ENCODE results near the gene RBMX. TPM values are rescaled to one million over a fixed set of nuclear protein-coding genes. Genes with fewer than 3 reads are reported as not detected.

RBMX gene
- total RNA-seq, result 137 and 193 TPM in 2 replicates

DNA sequence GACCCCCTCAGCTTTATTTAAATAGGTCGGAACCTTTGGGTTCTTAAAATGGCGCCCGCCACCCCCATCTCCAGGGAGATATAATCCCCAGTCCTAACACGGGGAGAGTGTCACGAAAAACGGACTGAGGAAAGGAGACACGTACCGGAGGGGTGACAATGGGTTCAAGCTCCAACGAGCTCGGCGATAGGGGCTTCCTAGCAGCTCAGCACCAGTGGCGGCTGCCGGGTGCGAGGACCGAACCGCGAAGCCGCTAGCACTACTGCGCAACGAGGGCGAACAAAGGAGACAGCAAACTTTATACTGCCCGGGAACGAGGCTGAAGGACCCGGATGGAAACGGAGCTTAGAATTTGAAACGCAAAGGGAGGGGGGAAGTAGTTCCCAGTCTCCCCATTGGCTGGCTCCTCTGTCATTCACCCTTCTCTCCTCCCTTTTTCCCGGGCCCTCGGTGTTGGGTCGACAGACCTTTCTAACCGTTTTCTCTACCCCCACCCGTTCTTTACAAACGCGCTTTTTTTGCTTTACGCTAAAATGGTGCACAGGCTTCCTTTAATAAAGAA lies at the start of gene RBMX:
TSS of gene RBMX (minus strand) at position 274 of the 562 bp plus-strand sequence. CDS start 1,298 bp downstream, outside the sequence.

Other genes starting within 250 kb of the RBMX start
- gene CD40LG, start 232.6 kb downstream of the RBMX start, total RNA-seq, result not detected in 2 replicates
- 9.8 and 20.8 TPM in 2 replicates for gene ARHGEF6, start 99.8 kb downstream of the RBMX start, total RNA-seq
- gene GPR101, start 153.3 kb upstream of the RBMX start, total RNA-seq, result not detected in 2 replicates